ENCODE measurements around the gene KRT78. TPM values are rescaled to one million over a fixed set of nuclear protein-coding genes. Genes with fewer than 3 reads are reported as not detected.

KRT78 gene
- total RNA-seq, 1 donor from 2014 or later = not detected

DNA sequence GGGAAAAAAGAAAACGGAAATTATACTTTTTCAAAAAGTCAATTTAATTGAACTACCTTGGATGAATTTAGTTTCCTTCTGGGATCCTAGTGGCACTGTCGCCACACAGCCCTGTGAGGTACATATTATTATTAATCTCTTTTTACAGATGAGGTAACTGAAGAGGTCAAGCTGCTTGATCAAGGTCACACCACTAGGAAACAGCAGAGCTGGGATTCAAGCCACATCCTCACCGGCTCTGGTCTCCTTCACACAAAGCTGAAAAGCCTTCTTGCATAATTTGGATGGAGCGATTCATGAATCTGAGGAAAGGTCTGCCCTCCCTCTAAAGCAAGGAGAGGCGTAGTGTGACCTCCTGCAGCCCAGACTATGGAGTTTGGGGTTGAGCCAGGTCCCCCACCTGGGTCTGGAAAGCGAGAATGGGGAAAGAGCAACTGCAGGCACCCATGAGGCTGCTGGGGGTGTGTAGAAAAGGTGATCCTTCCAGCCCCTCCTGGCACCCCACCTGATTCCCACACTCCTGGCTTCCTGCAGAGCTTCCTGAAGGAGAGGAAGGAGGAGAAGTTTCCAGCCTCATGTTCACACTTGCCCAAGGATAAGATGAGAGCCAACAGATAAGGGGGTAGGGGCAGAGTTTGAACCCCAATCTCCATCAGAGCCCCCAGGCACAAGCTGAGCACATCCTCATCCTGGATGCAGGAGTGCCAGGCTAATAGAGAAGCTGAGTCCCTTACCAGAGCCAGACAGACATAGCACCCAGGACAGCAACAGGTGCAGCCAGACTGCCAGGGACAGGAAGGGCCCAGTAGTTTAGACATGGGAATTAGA is 10.8 kb downstream of the KRT78 start:
- H3K4me3 ChIP-seq (ENCODE audit: low read depth, low read length) = no peak overlapping the region
- DNase-seq (ENCODE audit: low read depth) = no peak
- TF ChIP-seq, protein P1, sequence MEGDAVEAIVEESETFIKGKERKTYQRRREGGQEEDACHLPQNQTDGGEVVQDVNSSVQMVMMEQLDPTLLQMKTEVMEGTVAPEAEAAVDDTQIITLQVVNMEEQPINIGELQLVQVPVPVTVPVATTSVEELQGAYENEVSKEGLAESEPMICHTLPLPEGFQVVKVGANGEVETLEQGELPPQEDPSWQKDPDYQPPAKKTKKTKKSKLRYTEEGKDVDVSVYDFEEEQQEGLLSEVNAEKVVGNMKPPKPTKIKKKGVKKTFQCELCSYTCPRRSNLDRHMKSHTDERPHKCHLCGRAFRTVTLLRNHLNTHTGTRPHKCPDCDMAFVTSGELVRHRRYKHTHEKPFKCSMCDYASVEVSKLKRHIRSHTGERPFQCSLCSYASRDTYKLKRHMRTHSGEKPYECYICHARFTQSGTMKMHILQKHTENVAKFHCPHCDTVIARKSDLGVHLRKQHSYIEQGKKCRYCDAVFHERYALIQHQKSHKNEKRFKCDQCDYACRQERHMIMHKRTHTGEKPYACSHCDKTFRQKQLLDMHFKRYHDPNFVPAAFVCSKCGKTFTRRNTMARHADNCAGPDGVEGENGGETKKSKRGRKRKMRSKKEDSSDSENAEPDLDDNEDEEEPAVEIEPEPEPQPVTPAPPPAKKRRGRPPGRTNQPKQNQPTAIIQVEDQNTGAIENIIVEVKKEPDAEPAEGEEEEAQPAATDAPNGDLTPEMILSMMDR (conservative IDR thresholded peaks at IDR 0.05; ENCODE audit: low read depth, low read length) = no peak

DNA sequence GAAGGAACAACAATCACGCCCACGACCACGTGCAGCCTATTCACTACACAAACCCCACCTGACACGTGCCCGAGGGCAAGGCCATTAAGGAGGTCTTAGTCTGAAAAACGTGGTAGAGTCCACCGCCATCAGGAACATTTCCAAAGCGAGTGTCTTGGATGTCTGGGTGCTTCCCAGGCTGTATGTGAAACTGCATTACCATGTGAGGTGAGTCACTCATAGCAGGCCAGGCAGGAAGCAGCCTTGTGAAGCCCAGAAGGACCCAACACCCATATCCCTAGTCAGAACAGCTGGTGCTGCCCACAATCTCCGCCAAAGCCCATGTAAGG is 11.4 kb downstream of the KRT78 start:
- no peak for DNase-seq (ENCODE audit: low read depth)
- TF ChIP-seq, protein P1 (conservative IDR thresholded peaks at IDR 0.05; ENCODE audit: low read depth, low read length) = no peak

DNA sequence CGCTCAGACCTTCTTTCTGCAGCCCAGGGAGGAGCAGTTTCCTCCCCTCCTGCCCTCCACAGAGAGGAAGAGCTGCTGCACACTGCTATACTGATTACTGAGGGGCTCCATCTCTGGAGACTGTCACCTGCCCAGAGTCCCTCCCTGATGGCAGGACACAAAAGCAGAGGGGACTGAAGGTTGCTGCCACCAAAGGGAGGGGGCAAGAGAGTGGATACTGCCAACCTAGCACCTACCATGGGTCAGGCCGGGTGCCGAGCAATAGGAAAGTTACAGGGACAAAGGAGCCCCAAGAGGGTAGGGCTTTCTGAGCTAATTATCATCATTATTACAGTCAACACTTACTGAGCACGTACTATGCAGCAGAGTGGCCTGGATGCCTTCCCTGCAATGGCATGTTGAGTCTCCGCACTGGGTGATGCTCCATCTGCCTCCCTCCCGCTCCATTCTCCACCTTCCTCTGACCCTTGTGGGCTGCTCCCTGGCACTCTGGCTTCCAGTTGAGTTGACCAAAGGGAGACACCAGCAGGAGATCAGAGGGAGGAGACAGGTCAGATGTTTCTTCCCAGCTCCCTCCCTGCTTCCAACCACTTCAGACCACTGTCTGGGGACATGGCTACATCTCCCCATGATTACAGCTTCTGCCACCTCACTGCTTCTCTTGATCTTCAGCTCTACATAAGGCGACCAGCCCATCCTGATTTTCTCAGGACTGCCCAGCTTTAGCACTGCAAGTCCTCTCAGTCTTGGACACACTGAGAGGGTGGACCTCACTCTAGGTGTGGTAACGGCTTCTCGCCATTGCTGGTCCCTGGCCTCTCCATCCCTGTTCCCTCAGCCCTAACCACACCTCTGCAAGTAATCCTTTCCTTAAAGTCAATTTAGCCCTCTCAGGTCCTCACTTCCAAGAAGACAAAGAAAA is 12.0 kb downstream of the KRT78 start:
- H3K4me3 ChIP-seq (ENCODE audit: low read depth, low read length) = no peak overlapping the region
- DNase-seq (ENCODE audit: low read depth) = no peak
- TF ChIP-seq, protein P1 (conservative IDR thresholded peaks at IDR 0.05; ENCODE audit: low read depth, low read length) = no peak

More for the DNA sequence above, 11.4 kb downstream of the KRT78 start:
- no peak overlapping the region for H3K4me3 ChIP-seq (ENCODE audit: low read depth, low read length)

DNA sequence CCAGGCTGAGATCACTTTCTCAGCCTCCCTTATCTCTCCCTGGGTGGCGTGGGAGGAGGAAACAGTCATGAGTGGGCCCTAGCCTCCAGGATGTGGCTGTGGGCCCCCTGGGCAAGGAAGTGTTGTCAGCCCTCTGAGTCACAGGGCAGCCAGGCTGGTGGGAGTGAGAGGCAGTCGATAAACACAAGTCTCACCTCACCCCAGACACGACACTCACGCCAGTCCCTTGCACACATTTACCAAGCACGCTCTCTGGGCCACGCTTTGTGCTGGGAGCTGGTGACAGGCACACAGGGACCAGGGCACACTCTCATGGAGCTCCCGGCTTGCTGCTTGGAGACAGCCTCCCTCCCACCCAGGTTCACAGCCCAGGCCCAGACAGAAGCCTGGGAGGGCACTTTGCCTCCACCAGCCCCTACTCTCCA is 12.7 kb downstream of the KRT78 start:
- no peak for DNase-seq (ENCODE audit: low read depth)
- TF ChIP-seq, protein P1 (conservative IDR thresholded peaks at IDR 0.05; ENCODE audit: low read depth, low read length) = no peak
- H3K4me3 ChIP-seq (ENCODE audit: low read depth, low read length) = no peak overlapping the region

DNA sequence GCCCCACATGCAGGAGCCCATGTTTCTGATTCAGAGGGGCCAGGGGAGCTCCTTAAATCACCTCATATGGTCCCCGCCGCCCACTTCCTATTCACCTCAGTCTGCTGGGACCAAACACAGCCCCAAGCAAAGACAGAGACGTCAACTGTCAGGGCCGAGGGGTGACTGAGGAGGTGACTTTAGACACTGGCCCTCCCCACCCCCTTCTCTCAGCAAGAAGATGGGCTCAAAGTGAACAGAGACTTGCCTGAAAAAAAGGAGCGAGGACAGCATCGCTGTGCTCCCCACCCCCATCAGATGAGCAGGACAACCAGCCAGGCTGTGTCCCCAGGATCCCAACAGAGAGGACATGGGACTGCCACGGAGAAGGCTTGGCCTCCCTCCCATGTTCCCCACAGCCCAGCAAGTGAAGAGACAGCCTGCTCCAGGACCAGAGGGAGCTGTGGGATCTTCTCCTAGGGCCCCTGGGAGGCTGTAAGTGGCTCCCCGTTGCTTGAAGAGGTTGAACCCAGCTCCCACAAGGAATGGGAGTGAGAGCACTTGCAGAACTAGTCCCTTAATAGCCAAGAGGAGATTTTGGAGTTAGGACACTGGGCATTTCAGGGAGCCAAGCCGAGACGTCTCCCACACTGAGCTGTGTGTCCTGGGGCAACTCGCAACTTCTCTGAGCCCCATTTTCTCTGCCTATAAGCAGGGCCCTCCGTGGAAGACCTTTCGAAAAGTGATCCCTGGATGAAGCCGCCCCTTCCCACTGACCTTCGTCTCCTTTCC is 13.3 kb downstream of the KRT78 start:
- H3K4me3 ChIP-seq (ENCODE audit: low read depth, low read length) = no peak overlapping the region
- TF ChIP-seq, protein P1 (conservative IDR thresholded peaks at IDR 0.05; ENCODE audit: low read depth, low read length) = no peak
- no peak for DNase-seq (ENCODE audit: low read depth)

DNA sequence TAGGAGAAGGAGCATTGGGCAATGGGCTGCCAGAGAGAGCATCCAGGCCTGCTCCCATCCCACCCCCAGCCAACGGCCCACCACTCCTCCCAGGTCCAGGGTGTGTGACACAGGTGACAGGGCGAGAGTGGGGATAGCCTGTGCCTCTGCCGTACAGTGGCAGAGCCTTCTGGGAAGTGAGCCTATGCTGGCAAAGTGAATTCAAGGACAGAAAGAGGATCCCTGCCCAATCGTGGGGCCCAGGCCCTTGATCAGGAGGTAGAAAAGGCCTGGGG is 14.1 kb downstream of the KRT78 start:
- no peak overlapping the region for H3K4me3 ChIP-seq (ENCODE audit: low read depth, low read length)
- no peak for DNase-seq (ENCODE audit: low read depth)
- TF ChIP-seq, protein P1 (conservative IDR thresholded peaks at IDR 0.05; ENCODE audit: low read depth, low read length) = no peak
